Measurements from ENCODE around the gene TNF. TPM values are rescaled to one million over a fixed set of nuclear protein-coding genes. Genes with fewer than 3 reads are reported as not detected.

The TNF gene
- total RNA-seq (10 to 100 TPM in 5 of 7 donors, 1 to 10 TPM in 2; 6.5 to 18.3 (median 11.6) TPM), polyA plus RNA-seq (10 to 100 TPM in 2 of 3 donors, 1 to 10 TPM in 1; 5.5 to 17.3 (median 13.3) TPM)
- long read RNA-seq, donor 1, result 0 reads
- long read RNA-seq, donor 2, partial matches to known transcripts, result 0 of 1 reads
- long read RNA-seq, donor 2, other reads (novel, unspliced or antisense), result 0 of 1 reads

DNA sequence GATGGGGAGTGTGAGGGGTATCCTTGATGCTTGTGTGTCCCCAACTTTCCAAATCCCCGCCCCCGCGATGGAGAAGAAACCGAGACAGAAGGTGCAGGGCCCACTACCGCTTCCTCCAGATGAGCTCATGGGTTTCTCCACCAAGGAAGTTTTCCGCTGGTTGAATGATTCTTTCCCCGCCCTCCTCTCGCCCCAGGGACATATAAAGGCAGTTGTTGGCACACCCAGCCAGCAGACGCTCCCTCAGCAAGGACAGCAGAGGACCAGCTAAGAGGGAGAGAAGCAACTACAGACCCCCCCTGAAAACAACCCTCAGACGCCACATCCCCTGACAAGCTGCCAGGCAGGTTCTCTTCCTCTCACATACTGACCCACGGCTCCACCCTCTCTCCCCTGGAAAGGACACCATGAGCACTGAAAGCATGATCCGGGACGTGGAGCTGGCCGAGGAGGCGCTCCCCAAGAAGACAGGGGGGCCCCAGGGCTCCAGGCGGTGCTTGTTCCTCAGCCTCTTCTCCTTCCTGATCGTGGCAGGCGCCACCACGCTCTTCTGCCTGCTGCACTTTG lies at the start of gene TNF:
TNF (plus strand) TSS at position 231 of the 567 bp plus-strand sequence; CDS start at position 408, 177 bp downstream.
- H3K36me3 ChIP-seq, result peaks cover 0 to 22% (median 1%) of the 10 kb centered on the region in 6 donors
- H3K27me3 ChIP-seq (replicated peaks in 1 of 7), result no peaks in the 10 kb centered on the region
- no peaks in the 10 kb centered on the region for H3K9me3 ChIP-seq
- H3K27ac ChIP-seq, result peak within 1 kb of the TSS; percentile 75 to 98 (median 86)
- 12 to 35% (median 19%) methylated on average over 13 to 19 of the region's 19 CpGs for WGBS, 5 donors
- H3K4me3 ChIP-seq, result peak within 1 kb of the TSS; percentile 58 to 97 (median 64)
- H3K4me1 ChIP-seq, result peaks cover 37 to 100% (median 84%) of the 10 kb centered on the region in 6 donors
- intact Hi-C loops (cut with DNase I; ENCODE audit: low total_unique reads), result no loop called here
- peak; percentile 60 to 95 (median 93) for TF ChIP-seq POLR2A (IDR thresholded peaks at IDR 0.05)
- TF ChIP-seq POLR2AphosphoS5 (IDR thresholded peaks at IDR 0.05), result peak; percentile 71 to 100 (median 92)
- TF ChIP-seq, protein P1, sequence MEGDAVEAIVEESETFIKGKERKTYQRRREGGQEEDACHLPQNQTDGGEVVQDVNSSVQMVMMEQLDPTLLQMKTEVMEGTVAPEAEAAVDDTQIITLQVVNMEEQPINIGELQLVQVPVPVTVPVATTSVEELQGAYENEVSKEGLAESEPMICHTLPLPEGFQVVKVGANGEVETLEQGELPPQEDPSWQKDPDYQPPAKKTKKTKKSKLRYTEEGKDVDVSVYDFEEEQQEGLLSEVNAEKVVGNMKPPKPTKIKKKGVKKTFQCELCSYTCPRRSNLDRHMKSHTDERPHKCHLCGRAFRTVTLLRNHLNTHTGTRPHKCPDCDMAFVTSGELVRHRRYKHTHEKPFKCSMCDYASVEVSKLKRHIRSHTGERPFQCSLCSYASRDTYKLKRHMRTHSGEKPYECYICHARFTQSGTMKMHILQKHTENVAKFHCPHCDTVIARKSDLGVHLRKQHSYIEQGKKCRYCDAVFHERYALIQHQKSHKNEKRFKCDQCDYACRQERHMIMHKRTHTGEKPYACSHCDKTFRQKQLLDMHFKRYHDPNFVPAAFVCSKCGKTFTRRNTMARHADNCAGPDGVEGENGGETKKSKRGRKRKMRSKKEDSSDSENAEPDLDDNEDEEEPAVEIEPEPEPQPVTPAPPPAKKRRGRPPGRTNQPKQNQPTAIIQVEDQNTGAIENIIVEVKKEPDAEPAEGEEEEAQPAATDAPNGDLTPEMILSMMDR (IDR thresholded peaks at IDR 0.05 in 8 of 11, conservative IDR thresholded peaks at IDR 0.05 in 3 of 11), result no peak
- DNase-seq, result peak; percentile 89

DNA sequence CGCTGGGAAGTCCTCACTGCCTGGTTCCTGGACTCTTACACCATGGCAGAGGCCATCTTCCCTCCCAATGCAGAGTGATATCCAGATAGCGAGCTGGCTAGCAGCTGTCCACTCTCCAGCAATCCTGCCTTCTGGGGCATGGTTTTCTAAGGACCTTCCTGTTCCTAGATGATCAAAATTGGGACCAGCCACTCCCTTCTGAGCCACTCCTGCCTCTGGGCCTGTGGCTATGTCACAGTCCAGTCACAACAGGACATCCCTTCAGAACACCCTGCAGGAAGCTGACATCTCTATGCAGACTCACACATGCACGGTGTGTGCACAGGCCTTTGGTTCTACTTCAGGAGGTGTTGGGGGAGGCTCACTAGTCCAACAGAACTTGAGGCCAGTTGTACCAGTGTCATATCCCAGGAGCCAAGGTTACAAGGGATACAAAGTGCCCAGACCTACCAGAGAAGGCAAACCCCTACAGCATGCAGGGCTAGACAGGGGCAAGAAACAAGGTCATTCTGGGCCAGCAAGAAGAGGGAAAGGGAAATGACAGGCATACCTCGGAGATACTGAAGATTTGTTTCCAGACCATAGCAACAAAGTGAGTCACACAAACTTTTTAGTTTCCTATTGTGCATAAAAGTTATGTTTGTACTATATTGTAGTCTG lies 49.3 kb upstream of the TNF start:
- WGBS, 5 donors, result 52 to 75% (median 69%) methylated on average over 4 of the region's 4 CpGs
- Histone ChIP-seq H3K36me3 (peaks cover 0 to 32% (median 17%) of the 10 kb centered on the region in 6 donors), H3K4me1 (peaks cover 0 to 5% (median 0%) of the 10 kb centered on the region in 6 donors), H3K27me3 (replicated peaks in 1 of 7) (no peaks in the 10 kb centered on the region), H3K4me3 (no peak overlapping the region), H3K27ac (peak overlapping the region in 3 of 8 donors; percentile 22 to 51 (median 38)), H3K9me3 (no peaks in the 10 kb centered on the region)
- DNase-seq, result no peak
- TF ChIP-seq, protein P1 (IDR thresholded peaks at IDR 0.05 in 8 of 11, conservative IDR thresholded peaks at IDR 0.05 in 3 of 11), result no peak
- TF ChIP-seq POLR2A (IDR thresholded peaks at IDR 0.05) (no peak), POLR2AphosphoS5 (IDR thresholded peaks at IDR 0.05) (peak in 1 of 3 donors; percentile 17)
- intact Hi-C loops (cut with DNase I; ENCODE audit: low total_unique reads), result no loop called here

DNA sequence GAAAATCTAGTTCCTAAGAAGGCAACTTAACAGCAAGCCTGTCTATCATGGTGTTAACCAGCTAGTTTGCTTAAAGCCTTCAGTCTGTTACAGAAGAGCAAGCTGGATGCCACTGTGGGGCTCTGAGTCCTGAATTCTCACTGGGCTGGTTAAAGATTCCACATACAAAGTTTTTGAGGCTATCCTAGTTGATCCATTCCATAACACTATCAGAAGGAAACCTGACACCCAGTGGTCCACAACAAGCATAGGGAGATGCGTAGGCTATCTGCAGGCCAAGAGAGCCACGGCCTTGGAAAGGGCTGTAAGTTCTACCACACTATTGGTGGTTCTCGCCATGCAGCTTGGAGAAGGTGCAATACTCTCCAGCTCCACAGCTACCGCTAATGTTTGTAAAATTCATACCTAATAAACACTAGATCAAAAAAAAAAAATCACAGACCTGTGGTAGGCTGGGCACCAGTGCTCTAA lies 47.0 kb upstream of the TNF start:
- peaks cover 0 to 55% (median 40%) of the 10 kb centered on the region in 6 donors for H3K36me3 ChIP-seq
- H3K27ac ChIP-seq, result no peak overlapping the region
- 89 to 97% (median 89%) methylated on average over 4 of the region's 4 CpGs for WGBS, 5 donors
- no peak for DNase-seq
- TF ChIP-seq POLR2AphosphoS5 (IDR thresholded peaks at IDR 0.05), result no peak
- TF ChIP-seq, protein P1 (IDR thresholded peaks at IDR 0.05 in 8 of 11, conservative IDR thresholded peaks at IDR 0.05 in 3 of 11), result no peak
- TF ChIP-seq POLR2A (IDR thresholded peaks at IDR 0.05), result no peak
- no peak overlapping the region for H3K4me3 ChIP-seq
- no peaks in the 10 kb centered on the region for H3K27me3 ChIP-seq (replicated peaks in 1 of 7)
- H3K9me3 ChIP-seq, result no peaks in the 10 kb centered on the region
- H3K4me1 ChIP-seq, result peaks cover 0 to 22% (median 13%) of the 10 kb centered on the region in 6 donors
- intact Hi-C loops (cut with DNase I; ENCODE audit: low total_unique reads), result no loop called here
